ENCODE measurements around the gene DNAJB9. TPM values are rescaled to one million over a fixed set of nuclear protein-coding genes. Genes with fewer than 3 reads are reported as not detected.

DNAJB9 gene
- polyA plus RNA-seq, 2 of the 4 experiments (the other 2 are of a cell fraction): 14.8 to 16.2 TPM

DNA sequence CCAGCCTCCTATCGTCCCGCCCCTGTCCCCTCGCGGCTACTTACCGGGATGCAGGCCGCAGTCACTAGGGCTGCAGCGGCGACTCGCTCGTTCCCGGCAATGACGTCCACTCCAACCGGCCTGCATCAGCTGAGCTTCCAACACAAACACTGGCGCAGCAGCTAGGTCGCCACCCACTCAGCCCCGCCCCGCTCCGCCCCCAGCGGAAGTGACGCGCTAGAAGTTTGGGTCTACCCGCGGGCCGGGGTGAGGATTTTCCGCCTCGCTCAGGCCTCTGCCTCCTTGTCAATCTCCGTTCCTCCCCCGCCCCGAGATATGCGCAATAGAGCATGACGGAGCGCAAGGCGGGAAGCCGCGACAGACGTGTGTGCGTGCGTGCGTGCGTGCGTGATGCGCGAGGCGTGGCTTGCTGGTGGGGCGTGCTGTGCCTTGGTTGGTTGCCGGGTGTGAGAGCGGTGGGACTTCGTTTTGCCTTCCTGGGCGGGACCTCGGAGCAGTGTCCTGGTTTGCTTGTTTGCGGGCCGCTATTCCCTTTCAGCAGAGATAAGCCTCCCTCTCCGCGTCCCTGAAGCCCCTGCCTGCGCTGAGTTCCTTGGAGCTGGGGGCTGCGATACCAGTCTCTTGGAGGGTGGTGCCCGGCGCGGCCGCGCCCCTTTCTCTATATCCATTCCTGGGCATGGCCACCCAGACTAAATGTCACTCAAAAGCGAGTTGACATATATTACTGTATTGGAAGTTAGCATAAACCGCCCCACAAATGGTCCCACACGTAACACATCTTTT lies 43.5 kb upstream of the DNAJB9 start, which contains the start of gene PNPLA8 (continued):
- TF ChIP-seq HMGXB4 (CRISPR knock-in tag; IDR thresholded peaks at IDR 0.05; ENCODE audit: borderline replicate concordance) (no peak), GATA3 (IDR thresholded peaks at IDR 0.05; ENCODE audit: borderline replicate concordance) (0 out of 2 replicates have a peak, but pooled peaks have one; percentile 14), CEBPB (IDR thresholded peaks at IDR 0.05) (peak; percentile 44 to 81; a peak in 3 of 4 replicates), ZSCAN20 (CRISPR knock-in tag; IDR thresholded peaks at IDR 0.05) (no peak), HOXB13 (CRISPR knock-in tag; IDR thresholded peaks at IDR 0.05; ENCODE audit: low read depth) (no peak), PHF8 (IDR thresholded peaks at IDR 0.05; ENCODE audit: borderline replicate concordance, low read depth) (peak; percentile 68), NFE2L2 (conservative IDR thresholded peaks at IDR 0.05; ENCODE audit: low read length) (0 out of 2 replicates have a peak, but pooled peaks have one; percentile 3), KDM1A (IDR thresholded peaks at IDR 0.05; ENCODE audit: low read depth) (no peak), CHD2 (IDR thresholded peaks at IDR 0.05; ENCODE audit: low read length, partially characterized antibody) (no peak), MYC (IDR thresholded peaks at IDR 0.05; ENCODE audit: borderline replicate concordance, low read length) (peak; percentile 80; the same call in 1 of the 2 replicates), USF2 (IDR thresholded peaks at IDR 0.05) (no peak), FOSB (CRISPR knock-in tag; IDR thresholded peaks at IDR 0.05) (no peak), FOXS1 (CRISPR knock-in tag; IDR thresholded peaks at IDR 0.05) (no peak), PBX3 (IDR thresholded peaks at IDR 0.05) (peak; percentile 82; the same call in 1 of the 2 replicates), POLR2AphosphoS2 (conservative IDR thresholded peaks at IDR 0.05; ENCODE audit: low read length) (no peak), JUN (IDR thresholded peaks at IDR 0.05) (peak; percentile 4 to 71; a peak in 3 of 5 replicates), ZFP36 (IDR thresholded peaks at IDR 0.05; ENCODE audit: borderline replicate concordance, partially characterized antibody) (no peak), CBX2 (IDR thresholded peaks at IDR 0.05; ENCODE audit: borderline replicate concordance, low read depth) (no peak), NPAS2 (CRISPR knock-in tag; IDR thresholded peaks at IDR 0.05; ENCODE audit: borderline replicate concordance) (no peak), RCOR1 (IDR thresholded peaks at IDR 0.05; ENCODE audit: low read depth, low read length) (no peak), JUNB (IDR thresholded peaks at IDR 0.05) (no peak), NR3C1 (IDR thresholded peaks at IDR 0.05) (no peak)
- TF ChIP-seq, protein P1, sequence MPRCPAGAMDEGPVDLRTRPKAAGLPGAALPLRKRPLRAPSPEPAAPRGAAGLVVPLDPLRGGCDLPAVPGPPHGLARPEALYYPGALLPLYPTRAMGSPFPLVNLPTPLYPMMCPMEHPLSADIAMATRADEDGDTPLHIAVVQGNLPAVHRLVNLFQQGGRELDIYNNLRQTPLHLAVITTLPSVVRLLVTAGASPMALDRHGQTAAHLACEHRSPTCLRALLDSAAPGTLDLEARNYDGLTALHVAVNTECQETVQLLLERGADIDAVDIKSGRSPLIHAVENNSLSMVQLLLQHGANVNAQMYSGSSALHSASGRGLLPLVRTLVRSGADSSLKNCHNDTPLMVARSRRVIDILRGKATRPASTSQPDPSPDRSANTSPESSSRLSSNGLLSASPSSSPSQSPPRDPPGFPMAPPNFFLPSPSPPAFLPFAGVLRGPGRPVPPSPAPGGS (IDR thresholded peaks at IDR 0.05): peak; percentile 16; the same call in 1 of the 3 replicates

DNA sequence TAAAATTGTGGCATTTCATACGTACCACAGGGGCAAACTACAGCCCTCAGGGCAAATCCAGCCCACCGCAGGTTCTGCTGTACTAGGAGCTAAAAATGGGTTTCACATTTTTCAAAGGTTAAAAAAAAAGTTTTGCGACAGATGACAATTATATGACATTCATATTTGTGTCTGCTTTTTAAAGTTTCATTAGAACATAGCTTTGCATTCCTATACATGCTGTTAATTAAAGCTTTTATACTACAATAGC lies 43.0 kb upstream of the DNAJB9 start:
- ChIA-PET POLR2A (interaction anchor here (2.0 kb wide), 1 partner anchor 43 kb away, joined by 18 read pairs; the partner anchor contains the start of genes DNAJB9 and THAP5), CTCF (interaction anchor here (2.6 kb wide), 1 partner anchor 30 kb away, joined by 12 read pairs; no protein-coding TSS in a partner anchor)
- no peak for DNase-seq (ENCODE audit: low read depth in 1 of 2, low spot score in 1 of 2)
- Histone ChIP-seq H3K9me3 (no peaks in the 10 kb centered on the region), H3K27ac (peak overlapping the region; percentile 81 to 83), H3K4me2 (peak overlapping the region; percentile 77), H3K4me1 (peaks cover 10% of the 10 kb centered on the region), H3K4me3 (peak overlapping the region; percentile 57)
- WGBS (ENCODE audit: missing lambda C conversion rate): 20% methylated on average over 3 of the region's 3 CpGs
- TF ChIP-seq FOSL2 (IDR thresholded peaks at IDR 0.05) (no peak), FOSL2 (CRISPR knock-in tag; IDR thresholded peaks at IDR 0.05) (no peak), HOXA7 (CRISPR knock-in tag; IDR thresholded peaks at IDR 0.05) (peak; percentile 62; the same call in 1 of the 2 replicates)
- FAIRE-seq: no peak
- no peak for ATAC-seq
